HCT116 (cell line): ENCODE results near the gene TNNT2.

ENCODE experiments used
- EGR1 ChIP-seq: IDR thresholded peaks from 2 replicates; pipeline ENCODE4 v1.6.1; 2012; ENCODE audit warnings: low read depth
- EZH2 ChIP-seq: fragments of 200-600 bp; sonication (generic); IDR thresholded peaks from 2 replicates; pipeline ENCODE4 v1.6.1; 2017; ENCODE audit warnings: antibody characterized with exemption, mixed run types
- MAX ChIP-seq: IDR thresholded peaks from 2 replicates; pipeline ENCODE4 v1.6.1; 2012
- POLR2A ChIP-seq: IDR thresholded peaks from 2 replicates; pipeline ENCODE4 v1.7.0; 2011; ENCODE audit warnings: borderline replicate concordance; ENCODE audit not compliant: insufficient read depth, insufficient read length; ENCODE audit errors: extremely low read depth
- POLR2AphosphoS5 ChIP-seq: IDR thresholded peaks from 2 replicates; pipeline ENCODE4 v1.6.1; 2011; ENCODE audit warnings: mild to moderate bottlenecking, low read depth, low read length, moderate library complexity
- SIN3A ChIP-seq: IDR thresholded peaks from 2 replicates; pipeline ENCODE4 v1.6.1; 2012; ENCODE audit warnings: low read depth
- SP1 ChIP-seq: IDR thresholded peaks from 2 replicates; pipeline ENCODE4 v1.6.1; 2012; ENCODE audit warnings: low read depth
- SRF ChIP-seq: IDR thresholded peaks from 2 replicates; pipeline ENCODE4 v1.6.1; 2012; ENCODE audit warnings: low read depth
- YY1 ChIP-seq: IDR thresholded peaks from 2 replicates; pipeline ENCODE4 v1.6.1; 2011; ENCODE audit warnings: low read length, low read depth, moderate library complexity, mild to moderate bottlenecking; ENCODE audit not compliant: insufficient replicate concordance; ENCODE audit errors: extremely low read depth
- ZNF274 ChIP-seq: fragments of 200-500 bp; sonication (Bioruptor generic); IDR thresholded peaks from 2 replicates; pipeline ENCODE4 v1.6.1; 2014; ENCODE audit warnings: mild to moderate bottlenecking, low read depth, low read length, inconsistent platforms
- TF ChIP-seq, protein P1 (sequence below), 3 experiments: fragments of 200-600 bp in 1 of 3; sonication (generic) in 1 of 3; IDR thresholded peaks in 2 of 3; conservative IDR thresholded peaks in 1 of 3; 2 replicates each; pipeline ENCODE4 v1.5.1; 2012 to 2017; ENCODE audit warnings: low read depth in 2 of 3, low read length in 2 of 3, antibody characterized with exemption in 1 of 3, borderline replicate concordance in 1 of 3, control low read depth in 1 of 3, mild to moderate bottlenecking in 1 of 3, mixed read lengths in 1 of 3, mixed run types in 1 of 3, moderate library complexity in 1 of 3; ENCODE audit not compliant: insufficient read depth in 1 of 3
- TF ChIP-seq, protein P2 (sequence below): IDR thresholded peaks from 2 replicates; pipeline ENCODE4 v1.6.1; 2011; ENCODE audit warnings: mild to moderate bottlenecking, low read length, moderate library complexity; ENCODE audit not compliant: insufficient replicate concordance; ENCODE audit errors: extremely low read depth

- no peak for TF ChIP-seq EGR1
- TF ChIP-seq POLR2A, result no peak
- TF ChIP-seq, protein P1, sequence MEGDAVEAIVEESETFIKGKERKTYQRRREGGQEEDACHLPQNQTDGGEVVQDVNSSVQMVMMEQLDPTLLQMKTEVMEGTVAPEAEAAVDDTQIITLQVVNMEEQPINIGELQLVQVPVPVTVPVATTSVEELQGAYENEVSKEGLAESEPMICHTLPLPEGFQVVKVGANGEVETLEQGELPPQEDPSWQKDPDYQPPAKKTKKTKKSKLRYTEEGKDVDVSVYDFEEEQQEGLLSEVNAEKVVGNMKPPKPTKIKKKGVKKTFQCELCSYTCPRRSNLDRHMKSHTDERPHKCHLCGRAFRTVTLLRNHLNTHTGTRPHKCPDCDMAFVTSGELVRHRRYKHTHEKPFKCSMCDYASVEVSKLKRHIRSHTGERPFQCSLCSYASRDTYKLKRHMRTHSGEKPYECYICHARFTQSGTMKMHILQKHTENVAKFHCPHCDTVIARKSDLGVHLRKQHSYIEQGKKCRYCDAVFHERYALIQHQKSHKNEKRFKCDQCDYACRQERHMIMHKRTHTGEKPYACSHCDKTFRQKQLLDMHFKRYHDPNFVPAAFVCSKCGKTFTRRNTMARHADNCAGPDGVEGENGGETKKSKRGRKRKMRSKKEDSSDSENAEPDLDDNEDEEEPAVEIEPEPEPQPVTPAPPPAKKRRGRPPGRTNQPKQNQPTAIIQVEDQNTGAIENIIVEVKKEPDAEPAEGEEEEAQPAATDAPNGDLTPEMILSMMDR (IDR thresholded peaks at IDR 0.05 in 2 of 3, conservative IDR thresholded peaks at IDR 0.05 in 1 of 3; ENCODE audit: borderline replicate concordance in 1 of 3, insufficient read depth in 1 of 3, low read depth in 2 of 3, low read length in 2 of 3), result no peak
- no peak for TF ChIP-seq ZNF274
- no peak for TF ChIP-seq MAX
- TF ChIP-seq, protein P2, sequence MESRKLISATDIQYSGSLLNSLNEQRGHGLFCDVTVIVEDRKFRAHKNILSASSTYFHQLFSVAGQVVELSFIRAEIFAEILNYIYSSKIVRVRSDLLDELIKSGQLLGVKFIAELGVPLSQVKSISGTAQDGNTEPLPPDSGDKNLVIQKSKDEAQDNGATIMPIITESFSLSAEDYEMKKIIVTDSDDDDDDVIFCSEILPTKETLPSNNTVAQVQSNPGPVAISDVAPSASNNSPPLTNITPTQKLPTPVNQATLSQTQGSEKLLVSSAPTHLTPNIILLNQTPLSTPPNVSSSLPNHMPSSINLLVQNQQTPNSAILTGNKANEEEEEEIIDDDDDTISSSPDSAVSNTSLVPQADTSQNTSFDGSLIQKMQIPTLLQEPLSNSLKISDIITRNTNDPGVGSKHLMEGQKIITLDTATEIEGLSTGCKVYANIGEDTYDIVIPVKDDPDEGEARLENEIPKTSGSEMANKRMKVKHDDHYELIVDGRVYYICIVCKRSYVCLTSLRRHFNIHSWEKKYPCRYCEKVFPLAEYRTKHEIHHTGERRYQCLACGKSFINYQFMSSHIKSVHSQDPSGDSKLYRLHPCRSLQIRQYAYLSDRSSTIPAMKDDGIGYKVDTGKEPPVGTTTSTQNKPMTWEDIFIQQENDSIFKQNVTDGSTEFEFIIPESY, result no peak
- no peak for TF ChIP-seq POLR2AphosphoS5
- no peak for TF ChIP-seq SIN3A
- TF ChIP-seq YY1, result no peak
- no peak for TF ChIP-seq EZH2
- TF ChIP-seq SRF, result no peak
- no peak for TF ChIP-seq SP1
Measured at GRCh38 chr1:201329286-201329685, 48.2 kb downstream of the TNNT2 start.
